GM21390 (cell line): ENCODE results near the gene CTRL.

ENCODE experiments used
- ATAC-seq: cut with Tn5 transposase; IDR thresholded peaks from one replicate; pipeline ENCODE4 v1.9.1; 2021; ENCODE audit not compliant: unreplicated experiment

The CTRL gene

DNA sequence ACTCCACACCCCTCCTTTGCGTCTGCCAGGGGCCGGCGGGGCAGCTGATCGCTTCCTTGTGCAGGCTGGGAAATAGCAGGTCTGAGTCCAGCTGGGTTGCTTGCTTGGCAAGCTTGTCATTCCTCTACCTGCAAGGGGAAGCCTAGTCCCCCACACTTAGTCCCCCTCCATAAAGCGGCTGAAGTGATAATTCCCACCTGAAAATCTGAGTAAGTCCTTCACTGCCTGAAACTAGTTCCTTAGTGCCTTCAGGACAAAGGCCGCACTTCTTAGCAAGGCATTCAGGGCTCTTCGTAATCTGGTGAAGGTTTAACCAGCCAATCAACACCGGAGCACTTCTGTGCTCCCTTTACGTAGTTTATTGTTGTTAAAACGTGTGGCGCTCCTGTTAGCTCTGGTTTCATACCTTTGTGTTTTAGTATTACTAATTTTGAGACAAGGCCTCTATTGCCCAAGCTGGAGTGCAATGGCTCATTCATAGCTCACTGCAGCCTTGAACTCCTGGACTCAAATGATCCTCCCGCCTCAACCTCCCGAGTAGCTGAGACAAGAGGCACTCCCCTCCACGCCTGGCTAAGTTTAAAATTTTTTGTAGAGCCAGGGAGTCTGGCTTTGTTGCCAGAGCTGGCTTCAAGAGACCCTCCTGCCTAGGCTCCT lies 37.8 kb downstream of the CTRL start:
- ATAC-seq, result no peak

DNA sequence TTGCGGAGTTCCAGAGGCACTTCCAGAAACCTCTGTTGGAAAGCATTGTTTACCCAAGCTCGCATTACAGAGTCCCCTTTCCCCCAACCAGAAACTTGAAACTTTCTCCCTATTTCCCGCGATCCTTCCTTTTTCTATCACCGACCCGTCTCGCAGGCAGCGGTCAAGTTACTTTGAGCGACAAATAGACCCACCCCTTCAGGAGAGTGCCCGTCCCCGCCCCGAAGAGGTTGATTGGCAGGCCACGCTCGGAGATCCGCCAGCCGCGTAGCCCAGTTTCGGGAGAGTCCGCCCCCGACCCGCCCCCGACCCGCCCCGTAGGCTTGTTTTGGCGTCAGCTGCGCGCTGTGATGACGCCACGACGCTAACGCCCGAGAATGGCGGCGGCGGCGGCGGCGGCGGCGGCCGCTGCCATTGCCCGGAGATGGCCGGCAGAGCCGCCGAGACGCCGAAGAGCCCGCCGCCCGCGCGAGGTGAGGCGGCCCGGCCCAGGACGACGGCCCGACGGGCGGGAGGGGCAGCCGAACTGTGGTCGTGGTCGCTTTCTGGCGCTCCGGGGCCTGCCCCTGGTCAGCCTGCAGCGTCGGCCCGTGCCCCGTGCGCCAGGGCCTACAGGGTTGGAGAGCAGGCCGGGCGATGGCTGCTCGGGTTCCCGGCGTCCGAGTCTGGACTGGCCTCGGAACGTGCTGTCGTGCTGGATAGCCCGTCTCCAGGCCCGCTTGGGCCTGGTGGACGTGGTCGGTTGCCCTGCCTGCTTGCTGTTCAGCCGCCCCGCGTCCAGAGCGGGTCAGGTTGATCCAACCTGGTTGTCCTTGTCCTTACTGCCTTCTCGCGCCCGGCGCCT lies 38.5 kb downstream of the CTRL start, which contains the start of gene PSKH1:
PSKH1 (plus strand) TSS at position 356 of the 844 bp plus-strand sequence. CDS start 15,496 bp downstream, outside the sequence.
- ATAC-seq, result peak; percentile 90

DNA sequence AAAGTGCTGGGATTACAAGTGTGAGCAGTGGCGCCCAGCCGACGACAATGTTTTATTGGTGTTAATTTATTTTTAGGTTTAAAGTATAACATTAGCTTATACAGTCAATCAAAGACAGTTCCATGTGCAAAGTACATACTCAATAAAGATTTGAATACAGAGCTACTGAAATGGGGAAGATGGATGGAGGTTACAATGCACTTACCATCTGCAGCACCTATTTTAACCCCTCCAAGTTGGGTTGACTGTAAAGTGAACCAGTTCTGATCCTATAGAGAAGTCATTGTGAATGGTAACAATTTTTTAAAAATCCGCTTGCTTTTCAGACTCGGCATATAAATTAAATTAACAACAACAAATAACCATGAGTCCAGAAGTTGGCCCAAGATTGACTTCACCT lies 39.3 kb downstream of the CTRL start:
- no peak for ATAC-seq

DNA sequence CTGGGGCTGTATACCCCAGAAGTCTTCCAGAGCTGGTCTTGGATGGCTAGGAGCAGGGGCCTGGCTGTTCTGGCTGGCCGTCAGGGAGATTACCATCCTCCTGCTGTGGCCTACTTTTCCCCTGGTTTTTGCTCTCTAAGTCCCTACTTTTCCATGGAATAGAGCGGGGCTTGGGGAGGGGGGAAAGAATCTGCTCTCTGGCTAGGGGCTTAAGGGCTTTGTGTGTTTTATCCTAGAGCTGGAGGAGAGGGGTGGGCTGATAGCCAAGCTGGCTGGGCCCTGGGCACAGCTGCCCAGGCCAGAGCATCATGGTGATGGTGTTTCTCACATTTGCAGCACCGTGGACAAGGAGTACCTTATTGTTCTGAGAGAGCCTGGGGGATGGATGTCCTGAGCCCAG lies 43.3 kb downstream of the CTRL start:
- no peak for ATAC-seq

DNA sequence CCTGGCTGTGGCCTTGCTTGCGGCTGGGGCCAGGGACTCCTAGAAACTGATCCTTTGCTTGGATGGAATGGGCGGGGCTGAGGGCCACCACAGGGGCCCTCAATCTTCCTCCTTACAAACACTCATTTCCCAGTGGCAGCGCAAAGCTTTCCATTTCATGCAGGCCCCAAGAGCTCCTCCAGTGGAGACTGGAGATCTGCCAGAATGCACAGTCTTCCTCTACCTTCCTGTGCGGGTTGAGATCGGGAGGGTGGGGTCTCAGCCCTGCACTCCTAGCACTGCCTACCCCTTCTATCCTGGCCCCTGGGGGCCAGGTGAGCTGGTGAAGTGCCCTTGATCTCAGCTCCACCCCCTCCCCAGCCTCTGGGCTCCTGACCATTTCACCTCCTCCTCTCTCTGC lies 45.3 kb downstream of the CTRL start:
- no peak for ATAC-seq

DNA sequence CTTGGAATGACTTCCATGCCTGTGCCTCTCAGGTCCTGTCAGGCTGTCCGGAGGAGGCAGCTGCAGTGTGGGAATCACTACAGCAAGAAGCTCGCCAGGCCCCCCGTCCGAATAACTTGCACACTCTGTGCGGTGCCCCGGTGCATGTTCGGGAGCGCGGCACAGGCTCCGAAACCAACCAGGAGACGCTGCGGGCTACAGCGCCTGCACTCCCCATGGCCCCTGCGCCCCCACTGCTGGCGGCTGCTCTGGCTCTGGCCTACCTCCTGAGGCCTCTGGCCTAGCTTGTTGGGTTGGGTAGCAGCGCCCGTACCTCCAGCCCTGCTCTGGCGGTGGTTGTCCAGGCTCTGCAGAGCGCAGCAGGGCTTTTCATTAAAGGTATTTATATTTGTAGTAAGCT lies 45.7 kb downstream of the CTRL start:
- ATAC-seq, result no peak

DNA sequence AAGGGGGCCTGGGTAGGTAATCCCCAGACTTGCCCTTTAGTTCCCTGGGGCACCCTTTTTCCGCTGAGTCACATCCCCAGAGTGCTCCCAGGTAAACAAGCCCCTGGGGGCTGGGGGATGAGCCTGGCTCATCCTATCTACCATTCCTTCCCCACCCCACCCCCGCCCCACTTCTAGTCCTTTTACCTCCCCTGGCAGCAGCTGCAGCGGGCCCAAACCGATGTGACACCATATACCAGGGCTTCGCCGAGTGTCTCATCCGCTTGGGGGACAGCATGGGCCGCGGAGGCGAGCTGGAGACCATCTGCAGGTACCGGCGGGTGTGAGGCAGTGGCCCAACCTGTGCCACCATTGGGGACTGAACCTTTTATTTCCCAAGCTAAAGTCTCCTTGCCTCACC lies 46.1 kb downstream of the CTRL start:
- no peak for ATAC-seq

DNA sequence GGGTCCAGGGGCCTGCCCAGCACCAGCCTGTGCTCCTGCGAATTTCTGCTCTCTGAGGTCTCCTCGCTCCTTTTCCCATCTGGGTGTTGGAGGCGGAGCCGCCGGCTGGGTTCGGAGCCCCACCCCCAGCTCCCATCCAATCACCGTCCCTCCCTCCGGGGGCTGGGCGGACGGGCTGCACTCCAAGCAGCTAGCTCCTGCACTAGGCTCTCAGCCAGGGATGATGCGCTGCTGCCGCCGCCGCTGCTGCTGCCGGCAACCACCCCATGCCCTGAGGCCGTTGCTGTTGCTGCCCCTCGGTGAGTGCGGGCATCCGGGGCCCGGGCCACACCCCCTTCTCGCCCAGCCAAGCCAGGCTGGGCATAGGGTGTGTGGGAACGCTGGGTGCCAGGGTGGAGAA lies 47.0 kb downstream of the CTRL start, which contains the start of gene NRN1L:
NRN1L (plus strand) TSS at position 202 of the 400 bp plus-strand sequence; CDS start at position 221, 19 bp downstream.
- ATAC-seq, result no peak

DNA sequence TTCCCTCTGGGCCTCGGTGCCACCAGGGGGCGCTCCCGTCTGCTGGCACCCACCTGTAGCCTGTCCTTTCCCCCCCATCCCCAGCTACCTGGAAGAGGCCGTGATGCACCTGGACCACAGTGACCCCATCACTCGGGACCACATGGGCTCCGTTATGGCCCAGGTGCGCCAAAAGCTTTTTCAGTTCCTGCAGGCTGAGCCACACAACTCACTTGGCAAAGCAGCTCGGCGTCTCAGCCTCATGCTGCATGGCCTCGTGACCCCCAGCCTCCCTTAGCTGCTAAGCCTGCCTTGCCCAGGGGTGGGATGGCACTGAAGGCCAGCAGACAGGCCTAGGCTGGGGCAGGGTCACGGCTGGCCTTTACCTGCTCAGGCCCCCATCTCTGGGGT lies 47.8 kb downstream of the CTRL start:
- ATAC-seq, result no peak

DNA sequence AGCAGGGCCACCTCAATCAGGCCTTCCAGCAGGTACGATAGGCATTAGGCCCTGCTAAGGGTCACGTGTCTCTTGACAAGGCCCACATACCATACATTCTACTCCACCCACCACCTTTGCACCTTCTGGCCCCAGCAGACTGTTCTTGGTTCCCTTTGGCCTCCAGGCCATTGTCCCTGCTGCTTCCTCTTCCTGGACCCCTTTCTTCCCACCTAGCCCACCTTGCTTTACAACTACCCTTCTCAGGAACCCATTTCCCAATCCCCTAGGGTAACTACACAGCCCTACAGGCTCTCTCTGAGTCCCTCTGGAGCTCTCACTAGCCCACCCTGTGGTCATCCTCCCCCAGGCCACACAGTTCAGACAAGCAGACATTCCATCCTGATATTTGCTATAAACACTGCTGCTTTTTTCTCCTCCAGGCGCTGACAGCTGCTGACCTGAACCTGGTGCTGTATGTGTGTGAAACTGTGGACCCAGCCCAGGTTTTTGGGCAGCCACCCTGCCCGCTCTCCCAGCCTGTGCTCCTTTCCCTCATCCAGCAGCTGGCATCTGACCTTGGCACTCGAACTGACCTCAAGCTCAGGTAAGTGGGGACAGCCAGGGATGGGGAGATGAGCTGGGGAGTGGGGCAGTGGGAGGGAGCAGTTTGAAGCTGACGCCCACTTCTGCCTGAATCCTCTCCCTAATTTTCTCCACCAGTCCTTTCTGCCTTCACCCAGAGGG lies 48.4 kb downstream of the CTRL start:
- no peak for ATAC-seq

DNA sequence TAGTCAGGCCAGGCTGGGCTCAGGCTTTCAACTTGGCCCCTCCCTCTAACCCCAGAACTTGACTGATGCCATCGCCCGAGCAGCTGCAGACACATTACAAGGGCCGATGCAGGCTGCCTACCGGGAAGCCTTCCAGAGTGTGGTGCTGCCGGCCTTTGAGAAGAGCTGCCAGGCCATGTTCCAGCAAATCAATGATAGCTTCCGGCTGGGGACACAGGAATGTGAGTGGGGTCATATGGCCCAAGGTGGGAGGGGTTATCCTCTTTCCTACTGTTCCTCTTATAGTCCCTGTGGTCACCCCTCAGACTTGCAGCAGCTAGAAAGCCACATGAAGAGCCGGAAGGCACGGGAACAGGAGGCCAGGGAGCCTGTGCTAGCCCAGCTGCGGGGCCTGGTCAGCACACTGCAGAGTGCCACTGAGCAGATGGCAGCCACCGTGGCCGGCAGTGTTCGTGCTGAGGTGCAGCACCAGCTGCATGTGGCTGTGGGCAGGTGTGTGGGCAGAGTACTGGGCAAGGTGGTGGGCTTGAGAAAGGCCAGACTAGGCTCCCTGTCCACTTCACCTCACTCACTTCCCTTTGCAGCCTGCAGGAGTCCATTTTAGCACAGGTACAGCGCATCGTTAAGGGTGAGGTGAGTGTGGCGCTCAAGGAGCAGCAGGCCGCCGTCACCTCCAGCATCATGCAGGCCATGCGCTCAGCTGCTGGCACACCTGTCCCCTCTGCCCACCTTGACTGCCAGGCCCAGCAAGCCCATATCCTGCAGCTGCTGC lies 49.1 kb downstream of the CTRL start:
- no peak for ATAC-seq

DNA sequence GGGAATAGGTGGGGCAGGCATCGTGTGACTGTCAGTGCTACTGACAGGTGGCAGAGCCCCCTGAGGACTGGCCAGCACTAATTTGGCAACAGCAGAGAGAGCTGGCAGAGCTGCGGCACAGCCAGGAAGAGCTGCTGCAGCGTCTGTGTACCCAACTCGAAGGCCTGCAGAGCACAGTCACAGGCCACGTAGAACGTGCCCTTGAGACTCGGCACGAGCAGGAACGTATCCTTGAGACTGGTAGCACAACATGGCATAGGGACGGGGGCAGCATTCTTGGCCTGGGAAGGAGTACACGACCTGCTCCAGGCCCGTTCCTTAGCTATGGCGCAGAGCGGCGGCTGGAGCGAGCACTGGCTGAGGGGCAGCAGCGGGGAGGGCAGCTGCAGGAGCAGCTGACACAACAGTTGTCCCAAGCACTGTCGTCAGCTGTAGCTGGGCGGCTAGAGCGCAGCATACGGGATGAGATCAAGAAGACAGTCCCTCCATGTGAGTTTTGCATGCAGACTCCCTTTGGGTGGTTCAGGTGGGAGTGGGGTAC lies 50.0 kb downstream of the CTRL start:
- ATAC-seq, result no peak

DNA sequence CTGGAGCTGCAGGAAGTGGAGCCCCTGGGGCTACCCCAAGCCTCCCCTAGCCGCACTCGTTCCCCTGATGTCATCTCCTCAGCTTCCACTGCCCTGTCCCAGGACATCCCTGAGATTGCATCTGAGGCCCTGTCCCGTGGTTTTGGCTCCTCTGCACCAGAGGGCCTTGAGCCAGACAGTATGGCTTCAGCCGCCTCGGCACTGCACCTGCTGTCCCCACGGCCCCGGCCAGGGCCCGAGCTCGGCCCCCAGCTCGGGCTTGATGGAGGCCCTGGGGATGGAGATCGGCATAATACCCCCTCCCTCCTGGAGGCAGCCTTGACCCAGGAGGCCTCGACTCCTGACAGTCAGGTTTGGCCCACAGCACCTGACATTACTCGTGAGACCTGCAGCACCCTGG lies 51.1 kb downstream of the CTRL start:
- no peak for ATAC-seq

DNA sequence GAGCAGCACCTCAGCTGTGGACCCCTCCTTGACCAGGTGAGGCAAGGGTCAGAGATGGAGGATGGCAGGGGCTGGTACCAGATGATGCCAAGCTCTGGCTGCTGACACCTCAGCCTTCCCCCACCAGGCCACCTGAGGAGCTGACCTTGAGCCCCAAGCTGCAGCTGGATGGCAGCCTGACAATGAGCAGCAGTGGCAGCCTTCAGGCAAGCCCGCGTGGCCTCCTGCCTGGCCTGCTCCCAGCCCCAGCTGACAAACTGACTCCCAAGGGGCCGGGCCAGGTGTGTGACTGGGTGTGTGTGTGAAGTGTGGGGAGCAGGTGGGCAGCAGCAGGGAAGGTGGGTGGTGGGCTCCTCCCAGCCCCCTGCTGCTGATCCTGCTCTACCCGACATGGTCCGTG lies 51.7 kb downstream of the CTRL start:
- ATAC-seq, result no peak
